IPS DF 6.9 (cell line): ENCODE data around the gene PRELP.
"Not testable (repeated sequence)": the region's sequence is repeated elsewhere in the genome, so short reads cannot be mapped to it uniquely, and the experiment has no call there.

Source experiments
- DNase-seq: peaks from one replicate; pipeline ENCODE4 v3.0.0-alpha.2; 2013; ENCODE audit warnings: low read depth, low spot score
- H3K27ac ChIP-seq: one replicate; pipeline ENCODE4 v1.5.1; 2013; ENCODE audit warnings: low read length, control low read depth
- H3K27me3 ChIP-seq: 2 replicates; pipeline ENCODE4 v1.6.1; 2013; ENCODE audit warnings: mild to moderate bottlenecking, low read length; ENCODE audit not compliant: control insufficient read depth, insufficient read depth
- H3K36me3 ChIP-seq: 2 replicates; pipeline ENCODE4 v1.6.1; 2013; ENCODE audit warnings: low read length; ENCODE audit not compliant: control insufficient read depth, insufficient read depth
- H3K4me1 ChIP-seq: 2 replicates; pipeline ENCODE4 v1.6.1; 2013; ENCODE audit warnings: low read length; ENCODE audit not compliant: control insufficient read depth, insufficient read depth
- H3K4me3 ChIP-seq: 2 replicates; pipeline ENCODE4 v1.5.1; 2013; ENCODE audit warnings: mild to moderate bottlenecking, low read length
- H3K9me3 ChIP-seq: 2 replicates; pipeline ENCODE4 v1.6.1; 2013; ENCODE audit warnings: low read length, inconsistent platforms; ENCODE audit not compliant: control insufficient read depth, insufficient read depth
- WGBS: extraction: QIAGEN DNeasy Blood & Tissue Kit; methylation state at CpG from one replicate; pipeline ENCODE4 v1.1.7; 2013; ENCODE audit warnings: mixed read lengths, missing lambda C conversion rate; ENCODE audit not compliant: insufficient read length, insufficient coverage; 5-methylcytosine and 5-hydroxymethylcytosine counted together

The PRELP gene

GRCh38 chr1:203512848-203513584, 37.4 kb downstream of the PRELP start:
- Histone ChIP-seq H3K4me1 (peaks cover 18% of the 10 kb centered on the region; the same call in 1 of the 2 replicates), H3K4me3 (no peak overlapping the region), H3K36me3 (no peaks in the 10 kb centered on the region), H3K9me3 (no peaks in the 10 kb centered on the region), H3K27me3 (peaks cover 4% of the 10 kb centered on the region; the same call in 1 of the 2 replicates), H3K27ac (no peak overlapping the region)
- no peak for DNase-seq
- WGBS: no CpG with 5 or more reads among the region's 10 CpGs

GRCh38 chr1:203513585-203514031, 38.0 kb downstream of the PRELP start:
- no peak for DNase-seq
- WGBS: no CpG with 5 or more reads among the region's 9 CpGs
- H3K9me3 ChIP-seq: no peaks in the 10 kb centered on the region
- no peaks in the 10 kb centered on the region for H3K36me3 ChIP-seq
- H3K27ac ChIP-seq: no peak overlapping the region
- peaks cover 10% of the 10 kb centered on the region; the same call in 1 of the 2 replicates for H3K27me3 ChIP-seq
- no peak overlapping the region for H3K4me3 ChIP-seq
- peaks cover 16% of the 10 kb centered on the region; the same call in 1 of the 2 replicates for H3K4me1 ChIP-seq

GRCh38 chr1:203516184-203516583, 40.6 kb downstream of the PRELP start:
- Histone ChIP-seq H3K4me1 (peaks cover 29% of the 10 kb centered on the region; the same call in 1 of the 2 replicates), H3K4me3 (no peak overlapping the region), H3K9me3 (no peaks in the 10 kb centered on the region), H3K27ac (no peak overlapping the region), H3K27me3 (peaks cover 18% of the 10 kb centered on the region; the same call in 1 of the 2 replicates), H3K36me3 (no peaks in the 10 kb centered on the region)
- DNase-seq: no peak
- WGBS: no CpG with 5 or more reads among the region's 9 CpGs

- no peak for DNase-seq
- Histone ChIP-seq H3K27ac (no peak overlapping the region), H3K9me3 (no peaks in the 10 kb centered on the region), H3K36me3 (no peaks in the 10 kb centered on the region), H3K4me3 (no peak overlapping the region), H3K27me3 (peaks cover 18% of the 10 kb centered on the region; the same call in 1 of the 2 replicates), H3K4me1 (peaks cover 33% of the 10 kb centered on the region; the same call in 1 of the 2 replicates)
- no CpG with 5 or more reads among the region's 5 CpGs for WGBS
Measured at GRCh38 chr1:203516906-203517305, 41.3 kb downstream of the PRELP start.

- peaks cover 37% of the 10 kb centered on the region; the same call in 1 of the 2 replicates for H3K4me1 ChIP-seq
- no peaks in the 10 kb centered on the region for H3K36me3 ChIP-seq
- H3K4me3 ChIP-seq: no peak overlapping the region
- no CpG with 5 or more reads among the region's 11 CpGs for WGBS
- no peak overlapping the region for H3K27ac ChIP-seq
- DNase-seq: no peak
- H3K27me3 ChIP-seq: peaks cover 18% of the 10 kb centered on the region; the same call in 1 of the 2 replicates
- H3K9me3 ChIP-seq: no peaks in the 10 kb centered on the region
Measured at GRCh38 chr1:203517426-203518110, 42.0 kb downstream of the PRELP start.

GRCh38 chr1:203518139-203518538, 42.5 kb downstream of the PRELP start:
- no CpG with 5 or more reads among the region's 4 CpGs for WGBS
- not testable (repeated sequence) for H3K27ac ChIP-seq, DNase-seq, H3K36me3 ChIP-seq, H3K9me3 ChIP-seq, H3K4me3 ChIP-seq
- Histone ChIP-seq H3K4me1 (peaks cover 38% of the 10 kb centered on the region; the same call in 1 of the 2 replicates), H3K27me3 (peaks cover 18% of the 10 kb centered on the region; the same call in 1 of the 2 replicates)

GRCh38 chr1:203518541-203518940, 42.9 kb downstream of the PRELP start:
- Histone ChIP-seq H3K9me3 (no peaks in the 10 kb centered on the region), H3K36me3 (no peaks in the 10 kb centered on the region), H3K27me3 (peaks cover 14% of the 10 kb centered on the region; the same call in 1 of the 2 replicates), H3K27ac (no peak overlapping the region), H3K4me3 (no peak overlapping the region), H3K4me1 (peaks cover 35% of the 10 kb centered on the region; the same call in 1 of the 2 replicates)
- no CpG with 5 or more reads among the region's 7 CpGs for WGBS
- no peak for DNase-seq

- Histone ChIP-seq H3K27ac (no peak overlapping the region), H3K4me3 (no peak overlapping the region), H3K27me3 (peaks cover 14% of the 10 kb centered on the region; the same call in 1 of the 2 replicates), H3K4me1 (peaks cover 32% of the 10 kb centered on the region; the same call in 1 of the 2 replicates), H3K36me3 (no peaks in the 10 kb centered on the region), H3K9me3 (no peaks in the 10 kb centered on the region)
- peak; percentile 87 for DNase-seq
- WGBS: no CpG with 5 or more reads among the region's 10 CpGs
Measured at GRCh38 chr1:203519053-203519840, 43.6 kb downstream of the PRELP start.

- WGBS: no CpG with 5 or more reads among the region's 6 CpGs
- H3K27ac ChIP-seq: no peak overlapping the region
- peaks cover 14% of the 10 kb centered on the region; the same call in 1 of the 2 replicates for H3K27me3 ChIP-seq
- H3K4me1 ChIP-seq: peaks cover 30% of the 10 kb centered on the region; the same call in 1 of the 2 replicates
- H3K36me3 ChIP-seq: no peaks in the 10 kb centered on the region
- H3K4me3 ChIP-seq: no peak overlapping the region
- no peaks in the 10 kb centered on the region for H3K9me3 ChIP-seq
- no peak for DNase-seq
Measured at GRCh38 chr1:203519896-203520295, 44.3 kb downstream of the PRELP start.

GRCh38 chr1:203520315-203520714, 44.7 kb downstream of the PRELP start:
- Histone ChIP-seq H3K4me1 (peaks cover 34% of the 10 kb centered on the region; the same call in 1 of the 2 replicates), H3K27me3 (peaks cover 14% of the 10 kb centered on the region; the same call in 1 of the 2 replicates), H3K9me3 (no peaks in the 10 kb centered on the region), H3K27ac (no peak overlapping the region), H3K36me3 (no peaks in the 10 kb centered on the region), H3K4me3 (no peak overlapping the region)
- WGBS: no CpG with 5 or more reads among the region's 5 CpGs
- no peak for DNase-seq
